GM18951 (cell line): ENCODE results near the gene ACADSB.

ENCODE experiments used
- POLR2A ChIP-seq: IDR thresholded peaks from 4 replicates; pipeline ENCODE4 v1.6.1; 2011; ENCODE audit warnings: mild to moderate bottlenecking; ENCODE audit not compliant: insufficient read length, insufficient read depth; ENCODE audit errors: extremely low read depth
- in situ Hi-C: fragments of 300-500 bp; cut with MboI; formaldehyde crosslinking; loops from one replicate; pipeline ENCODE4 v1.12.0; 2022; ENCODE audit warnings: low sequenced_read_pairs, mixed read lengths, inconsistent platforms; ENCODE audit not compliant: unreplicated experiment

The ACADSB gene

GRCh38 chr10:123008355-123009104, at the start of gene ACADSB, which contains the start of gene IKZF5:
TSS of gene ACADSB (plus strand) at chr10:123009006. CDS start at chr10:123009030, 24 bp downstream.
TSS of gene IKZF5 (minus strand) at chr10:123008795. CDS start at chr10:122998625, 10,170 bp downstream.
- TF ChIP-seq POLR2A, result peak; percentile 97
- in situ Hi-C loops, result no loop called here

DNA sequence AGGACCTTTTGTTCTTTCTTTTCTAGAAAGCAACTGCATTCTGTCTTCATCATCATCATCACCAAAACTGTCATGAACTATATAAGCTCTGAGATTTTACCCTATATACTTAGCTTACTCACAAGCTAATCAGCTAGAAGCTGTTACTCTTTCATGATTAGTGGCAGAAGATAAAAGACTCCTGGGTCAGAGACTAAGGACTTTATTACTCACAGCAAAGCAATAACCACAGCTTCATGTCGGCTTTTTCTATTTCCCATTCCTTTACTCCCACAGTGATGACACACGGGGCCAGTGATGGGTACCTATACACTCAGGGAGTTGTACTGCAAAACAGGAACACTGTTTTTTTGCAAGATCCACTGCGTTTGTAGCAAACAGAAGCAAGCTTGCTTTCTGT, 46.4 kb upstream of the ACADSB start:
- in situ Hi-C loops, result no loop called here

DNA sequence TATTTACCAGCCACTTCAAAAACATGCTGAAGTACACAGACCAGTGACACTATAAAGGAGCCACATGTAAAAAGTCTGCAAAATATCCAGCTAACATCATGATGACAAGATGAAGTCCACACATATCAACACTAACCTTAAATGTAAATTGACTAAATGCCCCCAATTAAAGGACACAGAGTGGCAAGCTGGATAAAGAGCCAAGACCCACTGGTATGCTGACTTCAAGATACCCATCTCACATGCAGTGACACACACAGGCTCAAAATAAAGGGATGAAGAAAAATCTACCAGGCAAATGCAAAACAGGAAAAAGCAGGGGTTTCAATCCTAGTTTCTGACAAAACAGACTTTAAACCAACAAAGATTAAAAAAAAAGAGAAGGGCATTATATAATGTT, 41.9 kb upstream of the ACADSB start:
- in situ Hi-C loops, result no loop called here
- TF ChIP-seq POLR2A, result no peak

More for the DNA sequence above, 46.4 kb upstream of the ACADSB start:
- no peak for TF ChIP-seq POLR2A

DNA sequence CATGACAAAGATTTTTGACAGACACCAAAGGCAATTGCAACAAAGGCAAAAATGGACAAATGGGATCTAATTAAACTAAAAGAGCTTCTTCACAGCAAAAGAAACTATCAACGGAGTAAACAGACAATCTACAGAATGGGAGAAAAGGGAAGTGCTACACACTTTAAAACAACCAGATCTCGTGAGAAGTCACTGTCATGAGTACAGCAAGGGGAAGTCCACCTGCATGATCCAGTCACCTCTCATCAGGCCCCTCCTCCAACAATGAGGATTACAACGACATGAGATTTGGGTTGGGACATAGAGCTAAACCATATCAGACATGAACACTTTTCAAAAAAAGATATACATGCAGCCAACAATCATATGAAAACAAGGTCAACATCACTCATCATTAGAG, 40.1 kb upstream of the ACADSB start:
- no peak for TF ChIP-seq POLR2A
- in situ Hi-C loops, result no loop called here

- in situ Hi-C loops, result no loop called here
- TF ChIP-seq POLR2A, result no peak
Observed at GRCh38 chr10:122974023-122974422, 34.8 kb upstream of the ACADSB start.

- in situ Hi-C loops, result no loop called here
- no peak for TF ChIP-seq POLR2A
Observed at GRCh38 chr10:122974543-122975064, 34.2 kb upstream of the ACADSB start.

GRCh38 chr10:122980209-122981065, 28.4 kb upstream of the ACADSB start, which contains the start of gene PSTK:
TSS of gene PSTK (plus strand) at chr10:122980401. CDS start at chr10:122980480, 79 bp downstream.
- in situ Hi-C loops, result no loop called here
- TF ChIP-seq POLR2A, result peak; percentile 79

- TF ChIP-seq POLR2A, result no peak
- in situ Hi-C loops, result no loop called here
Observed at GRCh38 chr10:122981066-122981464, 27.7 kb upstream of the ACADSB start.

GRCh38 chr10:122983898-122984297, 24.9 kb upstream of the ACADSB start:
- in situ Hi-C loops, result no loop called here
- TF ChIP-seq POLR2A, result no peak

- no peak for TF ChIP-seq POLR2A
- in situ Hi-C loops, result no loop called here
Observed at GRCh38 chr10:122984708-122985107, 24.1 kb upstream of the ACADSB start.

DNA sequence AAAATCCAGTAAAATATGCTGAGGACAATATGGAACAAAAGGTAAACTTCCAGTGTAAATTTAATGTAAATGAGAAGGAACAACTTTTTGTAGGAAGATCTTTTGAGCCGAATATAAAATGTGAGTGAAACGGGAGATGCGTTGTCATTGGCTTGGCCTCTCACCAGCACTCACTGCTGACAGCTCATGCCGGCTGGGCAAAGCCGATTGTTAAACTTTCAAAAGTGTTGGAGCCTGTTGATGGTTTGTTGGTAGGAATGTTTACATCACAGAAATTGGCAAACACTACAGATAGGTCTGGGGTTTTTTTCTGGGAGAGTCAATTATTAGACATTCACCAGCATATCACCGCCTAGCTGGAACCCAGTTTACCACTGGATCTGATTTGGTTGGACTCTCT, 22.5 kb upstream of the ACADSB start:
- TF ChIP-seq POLR2A, result no peak

GRCh38 chr10:122988501-122988900, 20.3 kb upstream of the ACADSB start:
- no peak for TF ChIP-seq POLR2A
- in situ Hi-C loops, result no loop called here

More for the DNA sequence above, 22.5 kb upstream of the ACADSB start:
- in situ Hi-C loops, result no loop called here

DNA sequence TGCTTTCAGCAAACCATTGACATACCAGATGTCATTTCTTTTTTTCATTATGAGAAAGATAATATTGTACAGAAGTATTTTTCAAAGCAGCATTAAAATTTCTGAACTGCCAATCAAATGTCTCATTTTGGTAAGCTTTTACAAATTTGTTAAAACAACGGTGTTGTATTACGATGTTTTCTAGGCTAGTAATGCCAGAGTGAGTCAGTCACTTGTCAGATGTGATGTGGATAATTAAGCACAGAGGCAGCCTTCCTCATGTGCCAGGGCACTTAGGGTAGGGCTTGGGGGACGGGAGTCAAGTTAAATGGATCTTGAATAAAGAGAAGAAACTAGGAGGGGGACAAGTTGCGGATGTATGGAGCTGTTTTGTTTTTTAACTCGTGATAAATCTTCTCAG, 18.5 kb upstream of the ACADSB start:
- in situ Hi-C loops, result no loop called here
- TF ChIP-seq POLR2A, result no peak
